ENCODE data around the gene WWC2. TPM values are rescaled to one million over a fixed set of nuclear protein-coding genes. Genes with fewer than 3 reads are reported as not detected.

Gene WWC2
- total RNA-seq, 2 donors from 2014 or later = 4.3 to 6.8 TPM

DNA sequence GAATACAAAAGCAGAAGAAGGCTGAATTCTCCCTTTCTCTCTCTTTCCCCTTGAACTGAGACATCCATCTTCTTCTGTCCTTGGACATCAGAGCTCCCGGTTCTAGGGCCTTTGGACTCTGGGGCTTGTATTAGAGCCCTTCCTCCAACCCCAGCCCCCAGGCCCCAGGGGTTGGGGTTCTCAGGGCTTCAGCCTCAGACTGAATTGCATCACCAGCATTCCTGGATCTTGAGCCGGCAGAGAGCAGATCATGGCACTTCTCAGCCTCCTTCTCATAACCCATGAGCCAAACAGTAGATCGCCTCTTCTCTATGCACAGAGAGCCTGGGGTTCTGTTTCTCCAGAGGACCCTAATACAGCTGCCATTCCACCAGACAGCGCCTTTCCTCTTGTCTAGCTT, 248.5 kb downstream of the WWC2 start:
- no peak for DNase-seq
- TF ChIP-seq, protein P1, sequence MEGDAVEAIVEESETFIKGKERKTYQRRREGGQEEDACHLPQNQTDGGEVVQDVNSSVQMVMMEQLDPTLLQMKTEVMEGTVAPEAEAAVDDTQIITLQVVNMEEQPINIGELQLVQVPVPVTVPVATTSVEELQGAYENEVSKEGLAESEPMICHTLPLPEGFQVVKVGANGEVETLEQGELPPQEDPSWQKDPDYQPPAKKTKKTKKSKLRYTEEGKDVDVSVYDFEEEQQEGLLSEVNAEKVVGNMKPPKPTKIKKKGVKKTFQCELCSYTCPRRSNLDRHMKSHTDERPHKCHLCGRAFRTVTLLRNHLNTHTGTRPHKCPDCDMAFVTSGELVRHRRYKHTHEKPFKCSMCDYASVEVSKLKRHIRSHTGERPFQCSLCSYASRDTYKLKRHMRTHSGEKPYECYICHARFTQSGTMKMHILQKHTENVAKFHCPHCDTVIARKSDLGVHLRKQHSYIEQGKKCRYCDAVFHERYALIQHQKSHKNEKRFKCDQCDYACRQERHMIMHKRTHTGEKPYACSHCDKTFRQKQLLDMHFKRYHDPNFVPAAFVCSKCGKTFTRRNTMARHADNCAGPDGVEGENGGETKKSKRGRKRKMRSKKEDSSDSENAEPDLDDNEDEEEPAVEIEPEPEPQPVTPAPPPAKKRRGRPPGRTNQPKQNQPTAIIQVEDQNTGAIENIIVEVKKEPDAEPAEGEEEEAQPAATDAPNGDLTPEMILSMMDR (IDR thresholded peaks at IDR 0.05) = no peak
- no peaks in the 10 kb centered on the region for H3K36me3 ChIP-seq
- H3K4me3 ChIP-seq = no peak overlapping the region
- no peaks in the 10 kb centered on the region for H3K9me3 ChIP-seq
- H3K9ac ChIP-seq (ENCODE audit: low read depth in 2 of 2, low read length in 2 of 2) = no peak overlapping the region
- intact Hi-C loops (cut with DNase I) = no loop called here
- no peaks in the 10 kb centered on the region for H3K4me1 ChIP-seq
- H3K27ac ChIP-seq = no peak overlapping the region
- H3K27me3 ChIP-seq = no peaks in the 10 kb centered on the region

DNA sequence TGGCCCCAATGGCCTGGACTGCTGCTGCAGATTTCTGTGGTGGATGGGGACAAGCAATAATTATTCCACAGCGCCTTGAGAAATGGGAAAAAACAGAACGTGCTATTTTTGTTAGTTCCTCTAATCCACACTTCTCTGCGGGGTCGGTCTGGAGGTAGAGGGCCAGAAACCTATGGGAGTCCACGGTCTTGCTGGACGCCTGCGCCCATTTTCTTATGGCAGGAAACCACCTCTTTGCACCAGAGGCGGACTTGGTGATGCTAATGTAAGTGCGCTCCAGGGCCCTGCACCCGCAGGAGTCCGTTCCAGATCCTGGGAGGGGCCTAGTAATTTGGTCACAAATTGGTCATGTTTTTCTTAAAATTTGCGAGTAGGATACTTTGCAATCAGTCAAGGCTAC, 249.1 kb downstream of the WWC2 start:
- intact Hi-C loops (cut with DNase I) = no loop called here
- Histone ChIP-seq H3K9ac (ENCODE audit: low read depth in 2 of 2, low read length in 2 of 2) (no peak overlapping the region), H3K4me1 (no peaks in the 10 kb centered on the region), H3K27me3 (no peaks in the 10 kb centered on the region), H3K27ac (no peak overlapping the region), H3K36me3 (no peaks in the 10 kb centered on the region), H3K4me3 (no peak overlapping the region), H3K9me3 (no peaks in the 10 kb centered on the region)
- DNase-seq = no peak
- TF ChIP-seq, protein P1 (IDR thresholded peaks at IDR 0.05) = no peak

DNA sequence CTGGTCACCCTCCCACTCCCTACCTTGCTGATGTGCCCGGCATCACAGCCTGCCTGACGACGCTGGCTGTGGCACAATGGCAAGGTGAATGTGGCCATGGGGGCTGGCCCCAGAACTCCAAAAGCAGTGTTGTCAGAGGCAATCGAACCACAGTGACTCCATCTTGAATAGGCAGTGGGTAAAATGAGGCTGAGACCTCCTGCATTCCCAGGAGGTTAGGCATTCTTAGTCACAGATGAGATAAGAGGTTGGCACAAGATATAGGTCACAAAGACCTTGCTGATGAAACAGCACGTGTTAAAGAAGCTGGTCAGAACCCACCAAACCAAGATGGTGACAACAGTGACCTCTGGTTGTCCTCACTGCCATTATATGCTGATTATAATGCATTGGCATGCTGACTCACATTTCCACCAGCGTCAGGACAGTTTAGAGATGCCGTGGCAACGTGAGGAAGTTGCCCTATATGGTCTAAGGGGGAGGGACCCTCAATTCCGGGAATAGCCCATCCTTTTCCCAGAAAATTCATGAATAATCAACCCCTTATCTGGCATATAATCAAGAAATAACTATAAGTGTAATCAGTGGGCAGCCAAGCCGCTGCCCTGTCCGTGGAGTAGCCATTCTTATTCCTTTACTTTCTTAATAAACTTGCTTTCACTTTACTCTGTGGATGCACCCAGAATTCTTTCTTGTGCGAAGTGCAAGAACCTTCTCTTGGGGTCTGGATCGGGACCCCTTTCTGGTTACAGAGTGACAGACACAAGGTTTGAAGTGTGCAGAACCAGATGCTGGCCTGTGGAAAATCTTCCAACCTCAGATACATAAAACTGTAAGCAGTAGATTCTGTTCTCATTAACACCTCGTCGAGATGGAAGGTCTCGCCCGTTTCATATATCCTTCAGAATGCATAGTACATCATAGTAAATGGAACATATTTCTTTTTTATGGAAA, 249.9 kb downstream of the WWC2 start:
- Histone ChIP-seq H3K9ac (ENCODE audit: low read depth in 2 of 2, low read length in 2 of 2) (no peak overlapping the region), H3K27ac (no peak overlapping the region), H3K4me1 (no peaks in the 10 kb centered on the region), H3K4me3 (no peak overlapping the region), H3K27me3 (no peaks in the 10 kb centered on the region), H3K36me3 (no peaks in the 10 kb centered on the region), H3K9me3 (no peaks in the 10 kb centered on the region)
- no peak for DNase-seq
- TF ChIP-seq, protein P1 (IDR thresholded peaks at IDR 0.05) = no peak
- intact Hi-C loops (cut with DNase I) = no loop called here

DNA sequence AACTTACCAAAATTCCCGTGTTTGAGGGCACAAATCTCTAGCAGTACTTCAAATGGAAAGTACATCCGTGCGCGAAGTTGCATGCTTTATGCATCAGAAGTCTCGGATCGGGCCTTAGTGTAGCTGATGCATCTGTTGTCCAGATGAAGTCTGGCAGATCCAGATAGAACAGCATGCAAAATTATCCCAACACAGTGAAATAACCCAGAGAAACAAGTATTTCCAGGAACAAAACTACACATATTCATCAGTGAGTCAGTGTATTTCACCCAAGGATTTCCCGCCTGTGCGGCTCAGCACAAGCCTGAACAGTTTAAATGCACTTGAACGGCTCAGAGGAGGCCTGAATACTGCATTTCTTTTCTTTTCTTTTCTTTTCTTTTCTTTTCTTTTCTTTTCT, 250.6 kb downstream of the WWC2 start:
- Histone ChIP-seq H3K4me1 (no peaks in the 10 kb centered on the region), H3K27ac (no peak overlapping the region), H3K36me3 (no peaks in the 10 kb centered on the region), H3K27me3 (no peaks in the 10 kb centered on the region), H3K4me3 (no peak overlapping the region), H3K9ac (ENCODE audit: low read depth in 2 of 2, low read length in 2 of 2) (no peak overlapping the region), H3K9me3 (no peaks in the 10 kb centered on the region)
- intact Hi-C loops (cut with DNase I) = no loop called here
- TF ChIP-seq, protein P1 (IDR thresholded peaks at IDR 0.05) = no peak
- no peak for DNase-seq

DNA sequence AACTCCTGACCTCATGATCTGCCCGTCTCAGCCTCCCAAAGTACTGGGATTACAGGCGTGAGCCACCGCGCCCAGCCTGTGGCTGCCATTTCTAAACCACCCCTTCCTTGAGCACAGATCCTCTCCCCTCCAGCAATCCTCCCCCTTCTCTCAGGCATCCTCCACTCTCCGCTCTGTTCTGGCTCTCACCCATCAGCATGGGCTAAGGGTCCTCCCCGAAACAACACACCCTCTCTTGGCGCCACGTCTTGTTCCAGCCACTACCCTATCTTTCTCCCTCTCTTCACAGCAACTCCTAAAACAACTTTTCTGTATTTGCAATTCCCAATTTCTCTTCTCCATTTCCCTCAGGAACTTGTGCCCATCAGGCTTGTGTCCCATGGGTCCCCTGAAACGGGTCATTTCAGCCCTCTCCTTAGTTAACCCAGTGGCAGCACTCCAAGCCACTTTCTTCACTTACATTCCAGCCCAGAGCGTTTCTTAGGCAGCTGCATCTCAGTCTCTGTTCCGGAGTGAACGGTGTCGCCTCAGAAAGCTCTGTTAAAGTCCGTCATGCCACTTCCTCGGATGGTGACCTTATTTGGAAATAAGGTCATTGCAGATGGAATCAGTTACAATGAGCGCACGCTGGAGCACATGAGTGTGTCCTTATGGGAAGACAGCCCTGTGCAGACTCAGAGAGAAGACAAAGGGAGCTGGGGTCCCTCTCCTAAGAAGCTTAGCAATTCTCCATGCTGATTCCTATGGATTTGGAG, 251.4 kb downstream of the WWC2 start:
- no peaks in the 10 kb centered on the region for H3K36me3 ChIP-seq
- H3K9me3 ChIP-seq = no peaks in the 10 kb centered on the region
- TF ChIP-seq, protein P1 (IDR thresholded peaks at IDR 0.05) = no peak
- no peak overlapping the region for H3K27ac ChIP-seq
- no peak for DNase-seq
- no peaks in the 10 kb centered on the region for H3K4me1 ChIP-seq
- H3K4me3 ChIP-seq = no peak overlapping the region
- no peaks in the 10 kb centered on the region for H3K27me3 ChIP-seq
- no peak overlapping the region for H3K9ac ChIP-seq (ENCODE audit: low read depth in 2 of 2, low read length in 2 of 2)
- intact Hi-C loops (cut with DNase I) = no loop called here

All from colonic mucosa (tissue), 4 donors.